B cell (primary cell): Measurements from ENCODE around the gene CAMTA1. TPM values are rescaled to one million over a fixed set of nuclear protein-coding genes. Genes with fewer than 3 reads are reported as not detected.

ENCODE experiments used
- ATAC-seq: fragments of 200-7000 bp; cut with Tn5 transposase; one replicate; pipeline ENCODE4 v1.10.0; 2021; ENCODE audit warnings: low read depth, mild to moderate bottlenecking, moderate number of reproducible peaks, moderate library complexity
- CTCF ChIA-PET: fragments of 350-600 bp; sonication (Branson Sonifier 250); formaldehyde crosslinking; loops from one replicate; lab custom pipeline; 2021; ENCODE audit warnings: antibody characterized with exemption, inconsistent platforms; lab: Charles Lee
- POLR2A ChIA-PET: fragments of 350-600 bp; sonication (Branson Sonifier 250); formaldehyde crosslinking; loops from one replicate; lab custom pipeline; 2021; ENCODE audit warnings: antibody characterized with exemption; lab: Charles Lee
- DNase-seq: peaks from one replicate; pipeline ENCODE4 v3.0.0; 2013
- H2AFZ ChIP-seq: 2 replicates; pipeline ENCODE4 v1.6.1; 2012; ENCODE audit warnings: mild to moderate bottlenecking, low read depth, low read length; ENCODE audit not compliant: insufficient read depth, poor library complexity, severe bottlenecking
- H3K27ac ChIP-seq, 2 donors: 1 replicate in 1 of 2; 2 replicates in 1 of 2; pipeline ENCODE4 v1.5.1; 2012 to 2013; ENCODE audit warnings: low read length in 2 of 2, mild to moderate bottlenecking in 2 of 2, moderate library complexity in 1 of 2
- H3K27me3 ChIP-seq, 4 experiments: fragments of 200-600 bp in 1 of 4; sonication (generic) in 1 of 4; replicated peaks in 1 of 4; 1 replicate in 2 of 4; 2 replicates in 2 of 4; pipeline versions ENCODE4 v1.6.1 to v1.7.0; 2013 to 2016; ENCODE audit warnings: low read length in 3 of 4, mild to moderate bottlenecking in 2 of 4, mixed read lengths in 1 of 4, moderate library complexity in 1 of 4; ENCODE audit not compliant: insufficient read depth in 4 of 4, control insufficient read depth in 3 of 4; ENCODE audit errors: control extremely low read depth in 1 of 4
- H3K36me3 ChIP-seq, 2 experiments: replicated peaks in 1 of 2; 1 replicate in 1 of 2; 2 replicates in 1 of 2; pipeline versions ENCODE4 v1.6.1 to v1.7.1; 2013; ENCODE audit warnings: low read length in 1 of 2; ENCODE audit not compliant: insufficient read depth in 2 of 2, control insufficient read depth in 1 of 2; ENCODE audit errors: control extremely low read depth in 1 of 2, extremely low read depth in 1 of 2
- H3K4me1 ChIP-seq, 2 donors: fragments of 200-600 bp in 1 of 2; sonication (generic) in 1 of 2; 1 replicate in 1 of 2; 2 replicates in 1 of 2; pipeline versions ENCODE4 v1.5.1 to v1.6.1; 2013 to 2017; ENCODE audit warnings: low read length in 2 of 2; ENCODE audit not compliant: control insufficient read depth in 2 of 2, insufficient read depth in 2 of 2
- H3K4me2 ChIP-seq: replicated peaks from 2 replicates; pipeline ENCODE3; 2012; ENCODE audit warnings: mild to moderate bottlenecking, low read depth, low read length; ENCODE audit not compliant: poor library complexity, severe bottlenecking
- H3K4me3 ChIP-seq, 5 experiments: fragments of 200-600 bp in 1 of 5; sonication (generic) in 1 of 5; 1 replicate in 3 of 5; 2 replicates in 2 of 5; pipeline versions ENCODE4 v1.5.1 to v1.7.0; 2011 to 2016; ENCODE audit warnings: low read length in 4 of 5, mild to moderate bottlenecking in 4 of 5, low read depth in 2 of 5, control low read depth in 1 of 5, moderate library complexity in 1 of 5; ENCODE audit not compliant: insufficient read depth in 1 of 5; ENCODE audit errors: control extremely low read depth in 1 of 5, extremely low read depth in 1 of 5
- H3K79me2 ChIP-seq: fragments of 200-600 bp; sonication (generic); one replicate; pipeline ENCODE4 v1.6.0; 2016; ENCODE audit warnings: low read length; ENCODE audit not compliant: control insufficient read depth, insufficient read depth
- H3K9ac ChIP-seq: fragments of 200-600 bp; sonication (generic); 2 replicates; pipeline ENCODE4 v1.6.1; 2017; ENCODE audit warnings: mild to moderate bottlenecking, low read length, moderate library complexity
- H3K9me3 ChIP-seq, 3 donors: one replicate each; pipeline versions ENCODE4 v1.6.1 to v1.7.1; 2013; ENCODE audit warnings: low read length in 2 of 3; ENCODE audit not compliant: control insufficient read depth in 2 of 3, insufficient read depth in 1 of 3; ENCODE audit errors: control extremely low read depth in 1 of 3
- H4K20me1 ChIP-seq: 2 replicates; pipeline ENCODE4 v1.6.0; 2012; ENCODE audit warnings: mild to moderate bottlenecking, low read length; ENCODE audit not compliant: insufficient read depth, control insufficient read depth, poor library complexity, severe bottlenecking
- H3K27ac Mint-ChIP-seq: one replicate; pipeline ENCODE4 v1.8.0; 2021; ENCODE audit warnings: mixed read lengths
- H3K27me3 Mint-ChIP-seq: one replicate; pipeline ENCODE4 v1.8.0; 2021; ENCODE audit warnings: mixed read lengths
- H3K4me1 Mint-ChIP-seq: one replicate; pipeline ENCODE4 v1.8.0; 2021; ENCODE audit warnings: mixed read lengths
- H3K4me3 Mint-ChIP-seq: one replicate; pipeline ENCODE4 v1.8.0; 2021; ENCODE audit warnings: mixed read lengths
- H3K9me3 Mint-ChIP-seq: one replicate; pipeline ENCODE4 v1.8.0; 2022; ENCODE audit warnings: mixed read lengths; ENCODE audit not compliant: insufficient read depth
- CTCF ChIP-seq: fragments of 200-600 bp; IDR thresholded peaks from one replicate; pipeline ENCODE4 v1.8.0; 2022; ENCODE audit warnings: antibody characterized with exemption, mild to moderate bottlenecking
- EZH2 ChIP-seq: IDR thresholded peaks from 2 replicates; pipeline ENCODE4 v1.6.1; 2012; ENCODE audit warnings: borderline replicate concordance, low read depth, mild to moderate bottlenecking, moderate library complexity, low read length; ENCODE audit not compliant: insufficient read depth, poor library complexity, severe bottlenecking
- WGBS: methylation state at CpG from one replicate; pipeline ENCODE4 v1.1.5; 2013; ENCODE audit warnings: missing lambda C conversion rate; ENCODE audit not compliant: insufficient coverage; 5-methylcytosine and 5-hydroxymethylcytosine counted together
- intact Hi-C: fragments of 100-400 bp; cut with micrococcal nuclease; formaldehyde crosslinking; loops from one replicate; pipeline ENCODE4 v1.10.0; 2022
- polyA plus RNA-seq: library from polyadenylated mRNA; depleted of rRNA; stranded (reverse); fragments of >200 nt; gene quantifications from 2 replicates; pipeline ENCODE4 v1.2.3, GENCODE V29; 2012
- total RNA-seq, 2 donors: library from RNA; stranded (reverse); fragments of 120-200 nt in 1 of 2; gene quantifications; 1 replicate in 1 of 2; 2 replicates in 1 of 2; pipeline versions ENCODE4 v1.2.3 to v1.2.4, GENCODE V29; 2013 to 2022

CAMTA1 gene
- total and polyA plus RNA-seq, 2 donors (not counting 1 experiment from before 2014, with no cell fraction given) = 42.2 to 45.7 TPM

- Mint-ChIP-seq H3K9me3 (no peaks in the 10 kb centered on the region), H3K27me3 (peaks cover 26% of the 10 kb centered on the region), H3K4me1 (no peaks in the 10 kb centered on the region), H3K27ac (no peak overlapping the region), H3K4me3 (no peak overlapping the region)
- ATAC-seq (no peak), DNase-seq (no peak)
- ChIA-PET POLR2A (no interaction called here), CTCF (no interaction called here)
- Histone ChIP-seq H3K9ac (no peak overlapping the region), H3K27me3 (peaks cover 0 to 4% (median 0%) of the 10 kb centered on the region in 4 experiments), H3K4me1 (no peaks in the 10 kb centered on the region), H3K4me2 (no peak overlapping the region), H3K9me3 (peaks cover 0 to 2% (median 0%) of the 10 kb centered on the region in 3 donors), H3K36me3 (no peaks in the 10 kb centered on the region), H3K79me2 (no peaks in the 10 kb centered on the region), H3K27ac (no peak overlapping the region), H3K4me3 (no peak overlapping the region), H2AFZ (no peak overlapping the region), H4K20me1 (no peaks in the 10 kb centered on the region)
- TF ChIP-seq CTCF (no peak), EZH2 (no peak)
- WGBS = 100% methylated on average over 1 of the region's 13 CpGs
- intact Hi-C loops = no loop called here
Measured at GRCh38 chr1:7263021-7263960, 478.0 kb downstream of the CAMTA1 start.

GRCh38 chr1:7264101-7264500, 478.8 kb downstream of the CAMTA1 start:
- Histone ChIP-seq H3K27ac (no peak overlapping the region), H2AFZ (no peak overlapping the region), H3K4me3 (no peak overlapping the region), H3K79me2 (no peaks in the 10 kb centered on the region), H3K4me1 (no peaks in the 10 kb centered on the region), H3K27me3 (peaks cover 0 to 4% (median 0%) of the 10 kb centered on the region in 4 experiments), H3K4me2 (no peak overlapping the region), H3K36me3 (no peaks in the 10 kb centered on the region), H4K20me1 (no peaks in the 10 kb centered on the region), H3K9me3 (peaks cover 0 to 8% (median 2%) of the 10 kb centered on the region in 3 donors), H3K9ac (no peak overlapping the region)
- Mint-ChIP-seq H3K4me1 (no peaks in the 10 kb centered on the region), H3K4me3 (no peak overlapping the region), H3K9me3 (peaks cover 5% of the 10 kb centered on the region), H3K27ac (no peak overlapping the region), H3K27me3 (peaks cover 26% of the 10 kb centered on the region)
- ChIA-PET POLR2A (no interaction called here), CTCF (no interaction called here)
- no peak for ATAC-seq
- DNase-seq = no peak
- intact Hi-C loops = no loop called here
- TF ChIP-seq EZH2 (no peak), CTCF (no peak)
- 85% methylated on average over 3 of the region's 4 CpGs for WGBS
